Spinal cord (tissue), 10 donors: ENCODE results near the gene COPZ1. TPM values are rescaled to one million over a fixed set of nuclear protein-coding genes. Genes with fewer than 3 reads are reported as not detected.

Source experiments
- DNase-seq, 6 donors: peaks; one replicate each; pipeline versions ENCODE4 v3.0.0 to v3.0.0-alpha.2; 2013 to 2015; ENCODE audit warnings: low spot score in 6 of 6, low read depth in 4 of 6
- H3K27ac ChIP-seq: one replicate; pipeline ENCODE4 v1.5.1; 2013; ENCODE audit warnings: low read depth, low read length, control low read depth
- H3K27me3 ChIP-seq: one replicate; pipeline ENCODE4 v1.6.1; 2013; ENCODE audit warnings: low read length; ENCODE audit not compliant: control insufficient read depth, insufficient read depth
- H3K36me3 ChIP-seq: one replicate; pipeline ENCODE4 v1.6.1; 2013; ENCODE audit warnings: low read length; ENCODE audit not compliant: control insufficient read depth, insufficient read depth
- H3K4me1 ChIP-seq: one replicate; pipeline ENCODE4 v1.6.1; 2013; ENCODE audit warnings: low read length; ENCODE audit not compliant: control insufficient read depth, insufficient read depth
- H3K4me3 ChIP-seq: one replicate; pipeline ENCODE4 v1.5.1; 2013; ENCODE audit warnings: low read depth, low read length, control low read depth
- H3K9me3 ChIP-seq: one replicate; pipeline ENCODE4 v1.6.1; 2013; ENCODE audit warnings: low read length; ENCODE audit not compliant: control insufficient read depth, insufficient read depth
- WGBS: methylation state at CpG from one replicate; pipeline ENCODE4 v1.1.5; 2013; ENCODE audit warnings: missing lambda C conversion rate; ENCODE audit not compliant: insufficient coverage; 5-methylcytosine and 5-hydroxymethylcytosine counted together
- polyA plus RNA-seq, 2 donors: library from polyadenylated mRNA; unstranded; fragments of 120-200 nt; gene quantifications; one replicate each; pipeline ENCODE4 v1.2.1, GENCODE V29; 2013; ENCODE audit not compliant: insufficient read length in 2 of 2
- total RNA-seq, 2 donors: library from RNA; depleted of rRNA in 1 of 2; stranded (reverse); fragments of 120-200 nt in 1 of 2; fragments of >200 nt in 1 of 2; gene quantifications; one replicate each; pipeline versions ENCODE4 v1.2.3 to v1.2.4, GENCODE V29; 2013 to 2014
- donor health status: healthy.

COPZ1 gene
- total and polyA plus RNA-seq, 4 donors: 91.0 to 164 (median 156) TPM

DNA sequence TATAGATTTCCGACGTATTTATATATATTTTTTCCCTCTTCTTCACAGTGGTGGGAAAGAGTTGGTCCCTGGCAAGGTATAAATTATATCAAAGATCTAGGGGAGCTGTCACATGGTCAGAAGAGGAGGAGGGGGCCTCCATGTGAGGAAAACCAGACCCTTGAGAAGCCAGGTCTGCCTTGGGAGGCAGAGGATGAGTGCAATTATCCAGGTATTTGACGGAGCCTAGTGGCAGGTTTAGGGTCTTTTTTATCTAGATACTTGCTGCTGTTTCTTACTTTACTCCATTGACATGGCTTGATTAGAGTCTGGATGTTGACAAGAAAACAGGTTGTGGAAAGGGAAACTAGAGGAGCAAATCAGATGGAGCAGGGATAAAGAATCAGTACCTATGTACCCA lies 5.5 kb downstream of the COPZ1 start:
- H3K4me3 ChIP-seq: no peak overlapping the region

GRCh38 chr12:54331461-54331860 lies 6.5 kb downstream of the COPZ1 start:
- peaks cover 24% of the 10 kb centered on the region for H3K4me1 ChIP-seq
- no peaks in the 10 kb centered on the region for H3K9me3 ChIP-seq
- peaks cover 9% of the 10 kb centered on the region for H3K36me3 ChIP-seq
- no peak overlapping the region for H3K4me3 ChIP-seq
- peak overlapping the region; percentile 40 for H3K27ac ChIP-seq
- DNase-seq: peak in 1 of 6 donors; percentile 2
- 39% methylated on average over 2 of the region's 5 CpGs for WGBS
- H3K27me3 ChIP-seq: no peaks in the 10 kb centered on the region

More for the DNA sequence above, 5.5 kb downstream of the COPZ1 start:
- no CpG with 5 or more reads among the region's 3 CpGs for WGBS
- Histone ChIP-seq H3K36me3 (peaks cover 9% of the 10 kb centered on the region), H3K9me3 (no peaks in the 10 kb centered on the region), H3K27ac (no peak overlapping the region), H3K27me3 (no peaks in the 10 kb centered on the region), H3K4me1 (peaks cover 28% of the 10 kb centered on the region)
- DNase-seq: no peak

DNA sequence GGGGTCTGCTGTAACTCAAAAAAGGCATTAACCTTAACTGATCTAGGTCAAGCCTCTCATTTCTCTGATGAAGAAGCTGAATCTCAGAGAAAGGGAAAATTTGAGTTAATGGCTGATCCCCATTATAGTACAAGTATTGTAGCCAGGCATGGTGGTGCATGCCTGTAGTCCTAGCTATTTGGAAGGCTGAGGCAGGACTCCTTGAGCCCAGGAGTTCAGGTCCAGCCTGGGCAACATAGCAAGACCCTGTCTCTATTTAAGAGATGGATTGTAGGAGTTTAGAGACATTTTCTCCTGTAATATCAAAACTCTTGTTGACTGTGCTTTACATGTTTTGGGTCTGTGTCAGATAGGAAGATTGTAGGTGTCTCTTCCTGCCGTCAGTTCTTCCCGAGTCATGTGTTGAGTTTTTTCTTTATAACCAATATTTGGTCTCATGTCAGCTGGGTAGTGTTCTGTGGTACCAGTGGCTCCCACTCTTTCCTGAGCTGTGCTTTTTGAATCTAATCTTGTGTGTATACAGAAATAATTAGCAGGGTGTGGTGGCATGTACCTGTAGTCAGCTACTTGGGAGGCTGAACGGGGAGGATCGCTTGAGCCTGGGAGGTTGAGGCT lies 8.6 kb downstream of the COPZ1 start:
- no peaks in the 10 kb centered on the region for H3K27me3 ChIP-seq
- peaks cover 9% of the 10 kb centered on the region for H3K36me3 ChIP-seq
- H3K9me3 ChIP-seq: no peaks in the 10 kb centered on the region
- no peak for DNase-seq
- H3K27ac ChIP-seq: no peak overlapping the region
- 100% methylated on average over 2 of the region's 4 CpGs for WGBS
- H3K4me1 ChIP-seq: peaks cover 38% of the 10 kb centered on the region
- H3K4me3 ChIP-seq: no peak overlapping the region

- H3K4me1 ChIP-seq: peaks cover 35% of the 10 kb centered on the region
- H3K9me3 ChIP-seq: no peaks in the 10 kb centered on the region
- H3K36me3 ChIP-seq: peaks cover 2% of the 10 kb centered on the region
- WGBS: 19% methylated on average over 3 of the region's 3 CpGs
- no peaks in the 10 kb centered on the region for H3K27me3 ChIP-seq
- H3K27ac ChIP-seq: peak overlapping the region; percentile 83
- peak in 1 of 6 donors; percentile 71 for DNase-seq
- H3K4me3 ChIP-seq: no peak overlapping the region
These were observed 12.4 kb downstream of the COPZ1 start for GRCh38 chr12:54337280-54337842.

DNA sequence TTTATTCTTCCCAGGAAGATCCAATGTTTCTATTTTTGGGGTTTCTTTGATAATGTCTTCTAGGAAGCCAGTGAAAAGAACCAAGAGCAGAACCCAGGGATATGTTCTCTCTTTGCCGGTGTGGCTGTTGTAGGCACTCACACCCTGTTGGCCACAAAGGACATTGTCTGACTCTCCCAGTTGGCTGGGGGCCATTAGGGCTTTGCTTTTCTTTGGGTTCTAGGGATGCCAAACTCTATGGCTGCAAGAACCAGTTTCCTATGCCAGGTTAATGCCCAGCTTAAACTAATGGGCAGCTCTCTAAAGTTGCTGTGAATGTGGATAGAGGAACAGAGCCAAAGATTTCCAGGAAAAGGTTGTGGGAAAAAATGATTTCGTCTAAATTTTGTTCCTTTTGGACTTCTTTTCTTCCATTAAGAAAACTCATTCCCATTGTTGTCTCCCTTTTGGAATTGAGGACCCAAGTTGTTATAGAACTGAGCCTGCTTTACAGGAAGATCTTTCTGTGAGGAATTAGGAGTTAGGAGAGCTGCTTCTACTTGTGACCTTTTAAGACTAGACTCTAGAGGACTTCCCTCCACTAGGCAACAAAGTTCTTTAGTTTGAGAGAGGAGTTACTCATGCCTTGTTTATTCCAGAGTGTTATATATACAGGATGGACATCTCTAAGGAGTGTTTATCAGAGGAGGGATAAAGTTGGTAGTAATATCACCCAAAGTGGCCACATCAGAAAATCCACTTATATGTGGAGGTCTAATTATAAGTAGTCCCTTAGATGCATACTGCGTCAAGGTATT lies 13.1 kb downstream of the COPZ1 start:
- H3K36me3 ChIP-seq: peaks cover 8% of the 10 kb centered on the region
- peak overlapping the region; percentile 83 for H3K27ac ChIP-seq
- peak in 2 of 6 donors; percentile 21 to 81 for DNase-seq
- no peaks in the 10 kb centered on the region for H3K9me3 ChIP-seq
- no peaks in the 10 kb centered on the region for H3K27me3 ChIP-seq
- H3K4me3 ChIP-seq: no peak overlapping the region
- peaks cover 35% of the 10 kb centered on the region for H3K4me1 ChIP-seq
- 13% methylated on average over 1 of the region's 3 CpGs for WGBS

DNA sequence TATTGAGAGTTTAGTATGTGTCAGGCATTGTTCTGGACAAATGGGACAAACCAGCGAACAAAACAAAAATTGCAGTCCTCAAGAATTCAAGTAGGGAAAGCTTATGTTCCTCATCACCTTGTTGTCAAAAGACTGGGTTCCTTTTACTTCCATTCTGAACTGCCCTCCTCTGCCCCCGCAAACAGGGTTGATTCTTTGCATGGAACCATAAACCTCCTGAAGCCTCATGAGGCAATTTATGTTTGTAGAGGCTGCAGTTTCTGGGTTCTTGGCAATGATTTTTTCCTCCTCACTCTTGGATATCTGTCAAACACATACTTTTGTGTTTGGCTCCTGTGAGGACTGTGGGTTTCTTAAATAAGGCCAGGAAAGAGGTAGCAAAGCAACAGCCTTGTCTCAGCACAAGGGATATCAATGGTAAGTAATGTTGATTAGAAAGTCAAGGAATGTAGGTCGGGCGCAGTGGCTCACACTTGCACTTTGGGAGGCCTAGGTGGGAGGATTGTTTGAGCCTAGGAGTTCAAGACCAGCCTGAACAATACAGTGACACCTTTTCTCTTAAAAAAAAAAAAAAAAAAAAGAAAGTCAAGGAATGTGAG lies 13.9 kb downstream of the COPZ1 start:
- whole genome bisulfite sequencing: no CpG with 5 or more reads among the region's 4 CpGs
- peaks cover 35% of the 10 kb centered on the region for H3K4me1 ChIP-seq
- H3K27ac ChIP-seq: peak overlapping the region; percentile 83
- peaks cover 11% of the 10 kb centered on the region for H3K36me3 ChIP-seq
- no peak overlapping the region for H3K4me3 ChIP-seq
- no peaks in the 10 kb centered on the region for H3K9me3 ChIP-seq
- no peaks in the 10 kb centered on the region for H3K27me3 ChIP-seq
- DNase-seq: peak in 1 of 6 donors; percentile 46

- H3K36me3 ChIP-seq: peaks cover 26% of the 10 kb centered on the region
- peaks cover 35% of the 10 kb centered on the region for H3K4me1 ChIP-seq
- no peaks in the 10 kb centered on the region for H3K27me3 ChIP-seq
- DNase-seq: no peak
- no peak overlapping the region for H3K4me3 ChIP-seq
- peak overlapping the region; percentile 75 for H3K27ac ChIP-seq
- WGBS: 89% methylated on average over 4 of the region's 7 CpGs
- no peaks in the 10 kb centered on the region for H3K9me3 ChIP-seq
These were observed 15.9 kb downstream of the COPZ1 start for GRCh38 chr12:54340846-54341245.

GRCh38 chr12:54341378-54342300 lies 16.7 kb downstream of the COPZ1 start:
- DNase-seq: peak in 2 of 6 donors; percentile 72 to 88
- Histone ChIP-seq H3K9me3 (no peaks in the 10 kb centered on the region), H3K4me1 (peaks cover 29% of the 10 kb centered on the region), H3K27ac (peak overlapping the region; percentile 75), H3K36me3 (peaks cover 34% of the 10 kb centered on the region), H3K4me3 (no peak overlapping the region), H3K27me3 (no peaks in the 10 kb centered on the region)
- WGBS: 17% methylated on average over 4 of the region's 9 CpGs

DNA sequence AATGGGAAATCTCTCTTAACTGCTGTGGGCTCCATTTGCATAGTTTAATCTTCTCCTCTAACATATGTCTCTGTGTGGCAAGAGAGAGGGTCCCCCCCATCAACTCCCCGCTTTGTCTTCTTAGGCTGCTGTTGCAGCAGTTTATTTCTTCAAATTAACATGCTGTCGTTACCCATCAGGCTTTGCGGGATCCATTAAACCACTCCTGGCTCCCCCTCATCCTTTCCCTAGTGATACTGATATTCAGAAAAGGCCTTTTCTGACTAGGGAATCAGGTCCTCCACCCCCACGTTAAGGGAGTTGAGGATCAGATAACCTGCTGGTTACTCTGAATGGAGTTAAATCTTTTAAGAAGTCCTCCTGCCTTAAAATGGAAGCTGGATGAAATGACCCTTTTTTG lies 24.1 kb downstream of the COPZ1 start:
- Histone ChIP-seq H3K4me3 (no peak overlapping the region), H3K36me3 (peaks cover 41% of the 10 kb centered on the region), H3K27ac (peak overlapping the region; percentile 96)

More for the DNA sequence above, 24.1 kb downstream of the COPZ1 start:
- Histone ChIP-seq H3K9me3 (no peaks in the 10 kb centered on the region), H3K4me1 (peaks cover 41% of the 10 kb centered on the region), H3K27me3 (no peaks in the 10 kb centered on the region)
- WGBS: no CpG with 5 or more reads among the region's 4 CpGs
- peak in 1 of 6 donors; percentile 91 for DNase-seq
